Aorta (tissue), 5 donors: ENCODE data around the gene HIPK1. TPM values are rescaled to one million over a fixed set of nuclear protein-coding genes. Genes with fewer than 3 reads are reported as not detected.

ENCODE experiments used
- ATAC-seq: fragments of 200-7000 bp; cut with Tn5 transposase; one replicate; pipeline ENCODE4 v1.9.1; 2022; ENCODE audit warnings: moderate library complexity; ENCODE audit not compliant: low FRiP score
- DNase-seq, 2 donors: peaks; one replicate each; pipeline ENCODE4 v3.0.0-alpha.2; 2020
- H3K27ac ChIP-seq, 2 donors: one replicate each; pipeline ENCODE4 v1.5.1; 2013; ENCODE audit warnings: low read length in 2 of 2, mild to moderate bottlenecking in 2 of 2, moderate library complexity in 2 of 2, control low read depth in 1 of 2, inconsistent platforms in 1 of 2, low read depth in 1 of 2
- H3K27me3 ChIP-seq, 2 donors: one replicate each; pipeline ENCODE4 v1.6.1; 2013; ENCODE audit warnings: control low read depth in 1 of 2, low read length in 1 of 2, mild to moderate bottlenecking in 1 of 2, moderate library complexity in 1 of 2; ENCODE audit not compliant: insufficient read depth in 2 of 2, control insufficient read depth in 1 of 2
- H3K36me3 ChIP-seq, 2 donors: one replicate each; pipeline ENCODE4 v1.6.1; 2013; ENCODE audit warnings: control low read depth in 1 of 2, low read length in 1 of 2, mild to moderate bottlenecking in 1 of 2; ENCODE audit not compliant: insufficient read depth in 2 of 2, control insufficient read depth in 1 of 2
- H3K4me1 ChIP-seq, 2 donors: one replicate each; pipeline ENCODE4 v1.6.1; 2013; ENCODE audit warnings: low read length in 2 of 2, control low read depth in 1 of 2, mild to moderate bottlenecking in 1 of 2, moderate library complexity in 1 of 2; ENCODE audit not compliant: insufficient read depth in 2 of 2, control insufficient read depth in 1 of 2
- H3K4me3 ChIP-seq, 2 donors: one replicate each; pipeline ENCODE4 v1.5.1; 2013; ENCODE audit warnings: low read length in 2 of 2, control low read depth in 1 of 2, mild to moderate bottlenecking in 1 of 2
- H3K9me3 ChIP-seq: one replicate; pipeline ENCODE4 v1.6.1; 2013; ENCODE audit warnings: mild to moderate bottlenecking, low read length; ENCODE audit not compliant: control insufficient read depth
- WGBS, 2 donors: extraction: QIAGEN DNeasy Blood & Tissue Kit; methylation state at CpG; one replicate each; pipeline ENCODE4 v1.1.7; 2013; 5-methylcytosine and 5-hydroxymethylcytosine counted together
- intact Hi-C, 2 donors: fragments of 100-400 bp; cut with DNase I; formaldehyde crosslinking; loops; one replicate each; pipeline versions ENCODE4 v1.14.2 to v1.15.0; 2022
- polyA plus RNA-seq, 2 donors: library from polyadenylated mRNA; stranded (reverse); fragments of 200-250 nt; gene quantifications; one replicate each; pipeline ENCODE4 v1.2.3, GENCODE V29; 2013
- total RNA-seq, 2 donors: library from RNA; stranded (reverse); fragmentation: NEBNext Ultra II Directional; extraction: Animal tissue kit (Norgen Biotek cat#: 25700); gene quantifications; one replicate each; pipeline ENCODE4 v1.2.1, GENCODE V29; 2021
- donor health status: healthy with polysubstance abuse.
- donor health status: Bipolar disorder and iron deficiency.
- donor health status: DM: no; HTN: no; CAD: no.
- donor health status: DM: no; HTN: no; CAD: no.
- donor health status: DM: yes; HTN: yes; CAD: no.

HIPK1 gene
- total and polyA plus RNA-seq, 4 donors, result 14.9 to 75.3 (median 45.4) TPM

DNA sequence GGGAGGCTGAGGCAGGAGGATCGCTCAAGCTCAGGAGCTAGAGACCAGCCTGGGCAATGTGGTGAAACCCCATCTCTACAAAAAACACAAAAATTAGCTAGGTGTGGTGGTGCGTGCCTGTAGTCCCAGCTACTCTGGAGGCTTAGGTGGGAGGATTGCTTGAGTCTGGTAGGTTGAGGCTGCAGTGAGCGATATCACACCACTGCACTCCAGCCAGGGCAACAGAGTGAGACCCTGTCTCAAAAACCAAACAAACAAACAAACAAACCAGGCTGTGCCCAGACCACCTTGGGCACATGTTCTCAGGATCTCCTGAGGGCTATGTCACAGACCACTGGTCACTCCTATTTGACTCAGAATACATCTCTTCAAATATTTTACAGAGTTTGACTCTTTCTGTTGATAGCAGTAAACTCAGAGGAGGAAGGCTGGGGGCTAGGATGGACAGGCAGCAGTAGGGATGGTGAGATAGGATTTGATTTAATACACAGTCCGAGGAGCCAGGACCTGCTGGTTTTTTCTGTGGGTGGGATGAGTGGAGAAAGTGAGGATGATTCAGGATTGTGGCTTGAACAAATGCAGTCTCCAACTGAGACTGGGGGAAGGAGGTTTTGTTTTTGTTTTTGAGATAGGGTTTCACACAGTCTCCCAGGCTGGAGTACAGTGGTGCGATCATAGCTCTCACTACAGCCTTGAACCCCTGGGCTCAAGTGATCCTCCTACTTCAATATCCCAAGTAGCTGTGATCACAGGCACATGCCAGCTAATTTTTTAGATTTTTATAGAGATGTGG is 96.7 kb downstream of the HIPK1 start:
- no peaks in the 10 kb centered on the region for H3K4me1 ChIP-seq
- H3K9me3 ChIP-seq, result no peaks in the 10 kb centered on the region
- no peak for ATAC-seq
- no peak overlapping the region for H3K27ac ChIP-seq
- no peaks in the 10 kb centered on the region for H3K36me3 ChIP-seq
- DNase-seq, result no peak
- no peaks in the 10 kb centered on the region for H3K27me3 ChIP-seq
- intact Hi-C loops, result no loop called here
- H3K4me3 ChIP-seq, result no peak overlapping the region
- WGBS, 2 donors, result 84 to 92% methylated on average over 5 of the region's 5 CpGs

- WGBS, 2 donors, result 64 to 69% methylated on average over 6 of the region's 6 CpGs
- Histone ChIP-seq H3K4me1 (no peaks in the 10 kb centered on the region), H3K4me3 (no peak overlapping the region)
These were observed 97.7 kb downstream of the HIPK1 start for GRCh38 chr1:114026797-114027196.

More at GRCh38 chr1:114026797-114027196, 97.7 kb downstream of the HIPK1 start:
- intact Hi-C loops, result no loop called here
- no peak for DNase-seq
- no peak overlapping the region for H3K27ac ChIP-seq
- no peaks in the 10 kb centered on the region for H3K27me3 ChIP-seq
- ATAC-seq, result no peak
- H3K9me3 ChIP-seq, result no peaks in the 10 kb centered on the region
- no peaks in the 10 kb centered on the region for H3K36me3 ChIP-seq

Other genes with a start within 250 kb of the HIPK1 start
- 10 to 100 TPM; 15.0 to 26.3 TPM for gene PHTF1, start 169.8 kb upstream of the HIPK1 start, total RNA-seq
- 1 to 10 TPM; 2.8 to 8.7 TPM for gene PHTF1, start 169.8 kb upstream of the HIPK1 start, polyA plus RNA-seq
- 10 to 100 TPM; 17.1 to 22.5 TPM for gene RSBN1, start 116.8 kb upstream of the HIPK1 start, total RNA-seq
- 1 to 10 TPM; 3.6 to 5.2 TPM for gene RSBN1, start 116.8 kb upstream of the HIPK1 start, polyA plus RNA-seq
- gene PTPN22, start 57.6 kb upstream of the HIPK1 start, total RNA-seq, result 1 to 10 TPM; 4.7 to 6.7 TPM
- under 1 TPM; 0.50 to 0.59 TPM for gene PTPN22, start 57.6 kb upstream of the HIPK1 start, polyA plus RNA-seq
- 1 to 10 TPM in 1 of 2 donors, under 1 TPM in 1; 0.36 to 2.2 TPM for gene BCL2L15, start 41.7 kb upstream of the HIPK1 start, total RNA-seq
- 10 to 100 TPM in 1 of 2 donors, under 1 TPM in 1; 0.38 to 36.1 TPM for gene BCL2L15, start 41.7 kb upstream of the HIPK1 start, polyA plus RNA-seq
- gene AP4B1, start 24.5 kb upstream of the HIPK1 start, total RNA-seq, result 10 to 100 TPM; 15.7 to 24.8 TPM
- 10 to 100 TPM in 1 of 2 donors, 1 to 10 TPM in 1; 8.5 to 35.4 TPM for gene AP4B1, start 24.5 kb upstream of the HIPK1 start, polyA plus RNA-seq
- gene DCLRE1B, start 24.0 kb upstream of the HIPK1 start, total RNA-seq, result 1 to 10 TPM; 4.2 to 6.3 TPM
- gene DCLRE1B, start 24.0 kb upstream of the HIPK1 start, polyA plus RNA-seq, result 1 to 10 TPM; 1.9 to 2.6 TPM
- 10 to 100 TPM; 19.8 to 96.1 TPM for gene OLFML3, start 50.1 kb downstream of the HIPK1 start, total RNA-seq
- gene OLFML3, start 50.1 kb downstream of the HIPK1 start, polyA plus RNA-seq, result 10 to 100 TPM; 17.3 to 20.4 TPM
- gene SYT6, start 224.5 kb downstream of the HIPK1 start, total RNA-seq, result under 1 TPM in 1 of 2 donors, not detected in 1; 0.12 TPM
- not detected for gene SYT6, start 224.5 kb downstream of the HIPK1 start, polyA plus RNA-seq